B cell (primary cell): ENCODE measurements around the gene PTPMT1. TPM values are rescaled to one million over a fixed set of nuclear protein-coding genes. Genes with fewer than 3 reads are reported as not detected.
"Not testable (repeated sequence)": the region's sequence is repeated elsewhere in the genome, so short reads cannot be mapped to it uniquely, and the experiment has no call there.

ENCODE experiments used
- ATAC-seq: fragments of 200-7000 bp; cut with Tn5 transposase; one replicate; pipeline ENCODE4 v1.10.0; 2021; ENCODE audit warnings: low read depth, mild to moderate bottlenecking, moderate number of reproducible peaks, moderate library complexity
- CTCF ChIA-PET: fragments of 350-600 bp; sonication (Branson Sonifier 250); formaldehyde crosslinking; loops from one replicate; lab custom pipeline; 2021; ENCODE audit warnings: antibody characterized with exemption, inconsistent platforms; lab: Charles Lee
- POLR2A ChIA-PET: fragments of 350-600 bp; sonication (Branson Sonifier 250); formaldehyde crosslinking; loops from one replicate; lab custom pipeline; 2021; ENCODE audit warnings: antibody characterized with exemption; lab: Charles Lee
- DNase-seq: peaks from one replicate; pipeline ENCODE4 v3.0.0; 2013
- H2AFZ ChIP-seq: 2 replicates; pipeline ENCODE4 v1.6.1; 2012; ENCODE audit warnings: mild to moderate bottlenecking, low read depth, low read length; ENCODE audit not compliant: insufficient read depth, poor library complexity, severe bottlenecking
- H3K27ac ChIP-seq, 2 donors: 1 replicate in 1 of 2; 2 replicates in 1 of 2; pipeline ENCODE4 v1.5.1; 2012 to 2013; ENCODE audit warnings: low read length in 2 of 2, mild to moderate bottlenecking in 2 of 2, moderate library complexity in 1 of 2
- H3K27me3 ChIP-seq, 4 experiments: fragments of 200-600 bp in 1 of 4; sonication (generic) in 1 of 4; replicated peaks in 1 of 4; 1 replicate in 2 of 4; 2 replicates in 2 of 4; pipeline versions ENCODE4 v1.6.1 to v1.7.0; 2013 to 2016; ENCODE audit warnings: low read length in 3 of 4, mild to moderate bottlenecking in 2 of 4, mixed read lengths in 1 of 4, moderate library complexity in 1 of 4; ENCODE audit not compliant: insufficient read depth in 4 of 4, control insufficient read depth in 3 of 4; ENCODE audit errors: control extremely low read depth in 1 of 4
- H3K36me3 ChIP-seq, 2 experiments: replicated peaks in 1 of 2; 1 replicate in 1 of 2; 2 replicates in 1 of 2; pipeline versions ENCODE4 v1.6.1 to v1.7.1; 2013; ENCODE audit warnings: low read length in 1 of 2; ENCODE audit not compliant: insufficient read depth in 2 of 2, control insufficient read depth in 1 of 2; ENCODE audit errors: control extremely low read depth in 1 of 2, extremely low read depth in 1 of 2
- H3K4me1 ChIP-seq, 2 donors: fragments of 200-600 bp in 1 of 2; sonication (generic) in 1 of 2; 1 replicate in 1 of 2; 2 replicates in 1 of 2; pipeline versions ENCODE4 v1.5.1 to v1.6.1; 2013 to 2017; ENCODE audit warnings: low read length in 2 of 2; ENCODE audit not compliant: control insufficient read depth in 2 of 2, insufficient read depth in 2 of 2
- H3K4me2 ChIP-seq: replicated peaks from 2 replicates; pipeline ENCODE3; 2012; ENCODE audit warnings: mild to moderate bottlenecking, low read depth, low read length; ENCODE audit not compliant: poor library complexity, severe bottlenecking
- H3K4me3 ChIP-seq, 5 experiments: fragments of 200-600 bp in 1 of 5; sonication (generic) in 1 of 5; 1 replicate in 3 of 5; 2 replicates in 2 of 5; pipeline versions ENCODE4 v1.5.1 to v1.7.0; 2011 to 2016; ENCODE audit warnings: low read length in 4 of 5, mild to moderate bottlenecking in 4 of 5, low read depth in 2 of 5, control low read depth in 1 of 5, moderate library complexity in 1 of 5; ENCODE audit not compliant: insufficient read depth in 1 of 5; ENCODE audit errors: control extremely low read depth in 1 of 5, extremely low read depth in 1 of 5
- H3K79me2 ChIP-seq: fragments of 200-600 bp; sonication (generic); one replicate; pipeline ENCODE4 v1.6.0; 2016; ENCODE audit warnings: low read length; ENCODE audit not compliant: control insufficient read depth, insufficient read depth
- H3K9ac ChIP-seq: fragments of 200-600 bp; sonication (generic); 2 replicates; pipeline ENCODE4 v1.6.1; 2017; ENCODE audit warnings: mild to moderate bottlenecking, low read length, moderate library complexity
- H3K9me3 ChIP-seq, 3 donors: one replicate each; pipeline versions ENCODE4 v1.6.1 to v1.7.1; 2013; ENCODE audit warnings: low read length in 2 of 3; ENCODE audit not compliant: control insufficient read depth in 2 of 3, insufficient read depth in 1 of 3; ENCODE audit errors: control extremely low read depth in 1 of 3
- H4K20me1 ChIP-seq: 2 replicates; pipeline ENCODE4 v1.6.0; 2012; ENCODE audit warnings: mild to moderate bottlenecking, low read length; ENCODE audit not compliant: insufficient read depth, control insufficient read depth, poor library complexity, severe bottlenecking
- H3K27ac Mint-ChIP-seq: one replicate; pipeline ENCODE4 v1.8.0; 2021; ENCODE audit warnings: mixed read lengths
- H3K27me3 Mint-ChIP-seq: one replicate; pipeline ENCODE4 v1.8.0; 2021; ENCODE audit warnings: mixed read lengths
- H3K4me1 Mint-ChIP-seq: one replicate; pipeline ENCODE4 v1.8.0; 2021; ENCODE audit warnings: mixed read lengths
- H3K4me3 Mint-ChIP-seq: one replicate; pipeline ENCODE4 v1.8.0; 2021; ENCODE audit warnings: mixed read lengths
- H3K9me3 Mint-ChIP-seq: one replicate; pipeline ENCODE4 v1.8.0; 2022; ENCODE audit warnings: mixed read lengths; ENCODE audit not compliant: insufficient read depth
- CTCF ChIP-seq: fragments of 200-600 bp; IDR thresholded peaks from one replicate; pipeline ENCODE4 v1.8.0; 2022; ENCODE audit warnings: antibody characterized with exemption, mild to moderate bottlenecking
- EZH2 ChIP-seq: IDR thresholded peaks from 2 replicates; pipeline ENCODE4 v1.6.1; 2012; ENCODE audit warnings: borderline replicate concordance, low read depth, mild to moderate bottlenecking, moderate library complexity, low read length; ENCODE audit not compliant: insufficient read depth, poor library complexity, severe bottlenecking
- WGBS: methylation state at CpG from one replicate; pipeline ENCODE4 v1.1.5; 2013; ENCODE audit warnings: missing lambda C conversion rate; ENCODE audit not compliant: insufficient coverage; 5-methylcytosine and 5-hydroxymethylcytosine counted together
- intact Hi-C: fragments of 100-400 bp; cut with micrococcal nuclease; formaldehyde crosslinking; loops from one replicate; pipeline ENCODE4 v1.10.0; 2022
- polyA plus RNA-seq: library from polyadenylated mRNA; depleted of rRNA; stranded (reverse); fragments of >200 nt; gene quantifications from 2 replicates; pipeline ENCODE4 v1.2.3, GENCODE V29; 2012
- total RNA-seq, 2 donors: library from RNA; stranded (reverse); fragments of 120-200 nt in 1 of 2; gene quantifications; 1 replicate in 1 of 2; 2 replicates in 1 of 2; pipeline versions ENCODE4 v1.2.3 to v1.2.4, GENCODE V29; 2013 to 2022

Gene PTPMT1
- total and polyA plus RNA-seq, 2 donors (not counting 1 experiment from before 2014, with no cell fraction given), result 20.8 to 35.7 TPM

GRCh38 chr11:47545298-47545697 is 20.1 kb upstream of the PTPMT1 start:
- ChIA-PET POLR2A (interaction anchor here (0.6 kb wide), 1 partner anchor 27 kb away, joined by 8 read pairs; no protein-coding TSS in a partner anchor), CTCF (no interaction called here)
- no peak overlapping the region for H3K4me3 Mint-ChIP-seq

GRCh38 chr11:47546274-47546673 is 19.1 kb upstream of the PTPMT1 start:
- H3K4me1 Mint-ChIP-seq, result peaks cover 52% of the 10 kb centered on the region
- CTCF ChIA-PET, H3K9me3 Mint-ChIP-seq, H3K36me3 ChIP-seq, H3K27ac ChIP-seq, H3K4me3 Mint-ChIP-seq, H3K27me3 Mint-ChIP-seq, H3K9ac ChIP-seq, H3K27ac Mint-ChIP-seq, H3K4me2 ChIP-seq, H3K9me3 ChIP-seq, H2AFZ ChIP-seq, DNase-seq, H3K27me3 ChIP-seq, ATAC-seq, intact Hi-C loops, H3K4me3 ChIP-seq: not testable (repeated sequence)
- Histone ChIP-seq H4K20me1 (peaks cover 69% of the 10 kb centered on the region), H3K4me1 (peaks cover 14 to 32% of the 10 kb centered on the region in 2 donors), H3K79me2 (peaks cover 99% of the 10 kb centered on the region)
- POLR2A ChIA-PET, result interaction anchor here (0.7 kb wide), 2 partner anchors 9 to 41 kb away, joined by 3 read pairs; no protein-coding TSS in a partner anchor
- no CpG with 5 or more reads among the region's 7 CpGs for WGBS

More at GRCh38 chr11:47545298-47545697, 20.1 kb upstream of the PTPMT1 start:
- Mint-ChIP-seq H3K27me3 (no peaks in the 10 kb centered on the region), H3K27ac (no peak overlapping the region), H3K9me3 (no peaks in the 10 kb centered on the region), H3K4me1 (peaks cover 52% of the 10 kb centered on the region)
- Histone ChIP-seq H3K36me3 (no peaks in the 10 kb centered on the region), H3K27me3 (no peaks in the 10 kb centered on the region), H3K79me2 (peaks cover 99% of the 10 kb centered on the region), H4K20me1 (peaks cover 75% of the 10 kb centered on the region), H2AFZ (no peak overlapping the region), H3K27ac (no peak overlapping the region), H3K4me1 (peaks cover 10 to 28% of the 10 kb centered on the region in 2 donors), H3K9ac (no peak overlapping the region), H3K4me3 (no peak overlapping the region), H3K9me3 (no peaks in the 10 kb centered on the region), H3K4me2 (no peak overlapping the region)
- ATAC-seq, result no peak
- TF ChIP-seq CTCF (no peak), EZH2 (no peak)
- WGBS, result 90% methylated on average over 2 of the region's 6 CpGs
- intact Hi-C loops, result no loop called here
- DNase-seq, result no peak
